Inferior parietal cortex (tissue), 1 donor: ENCODE measurements around the gene TACO1.

Source experiments
- DNase-seq: peaks from one replicate; pipeline ENCODE4 v3.0.0-alpha.2; 2016; ENCODE audit errors: extremely low spot score

TACO1 gene

GRCh38 chr17:63600569-63601438 lies at the start of gene TACO1:
TSS of gene TACO1 (plus strand) at chr17:63600895. CDS start at chr17:63601084, 189 bp downstream.
- DNase-seq, result peak; percentile 87

- DNase-seq, result no peak
Measured at GRCh38 chr17:63552211-63552610, 48.5 kb upstream of the TACO1 start.

- DNase-seq, result no peak
Measured at GRCh38 chr17:63555500-63556156, 45.1 kb upstream of the TACO1 start.

GRCh38 chr17:63557416-63557815 lies 43.3 kb upstream of the TACO1 start:
- DNase-seq, result no peak

- DNase-seq, result no peak
Measured at GRCh38 chr17:63558441-63558840, 42.3 kb upstream of the TACO1 start.

- DNase-seq, result no peak
Measured at GRCh38 chr17:63561819-63562218, 38.9 kb upstream of the TACO1 start.

- DNase-seq, result no peak
Measured at GRCh38 chr17:63563339-63563738, 37.4 kb upstream of the TACO1 start.

- no peak for DNase-seq
Measured at GRCh38 chr17:63564562-63564961, 36.1 kb upstream of the TACO1 start.

GRCh38 chr17:63567229-63567628 lies 33.5 kb upstream of the TACO1 start:
- DNase-seq, result no peak

- DNase-seq, result no peak
Measured at GRCh38 chr17:63568563-63568962, 32.1 kb upstream of the TACO1 start.

GRCh38 chr17:63571632-63572310 lies 28.9 kb upstream of the TACO1 start:
- DNase-seq, result no peak

GRCh38 chr17:63573634-63574033 lies 27.1 kb upstream of the TACO1 start:
- DNase-seq, result no peak

GRCh38 chr17:63578027-63578768 lies 22.5 kb upstream of the TACO1 start:
- DNase-seq, result no peak

GRCh38 chr17:63578769-63579111 lies 22.0 kb upstream of the TACO1 start:
- no peak for DNase-seq

GRCh38 chr17:63579633-63580032 lies 21.1 kb upstream of the TACO1 start:
- no peak for DNase-seq

GRCh38 chr17:63587770-63588169 lies 12.9 kb upstream of the TACO1 start:
- no peak for DNase-seq

- DNase-seq, result no peak
Measured at GRCh38 chr17:63588797-63589196, 11.9 kb upstream of the TACO1 start.

GRCh38 chr17:63589646-63590045 lies 11.0 kb upstream of the TACO1 start:
- no peak for DNase-seq

GRCh38 chr17:63592797-63593196 lies 7.9 kb upstream of the TACO1 start:
- DNase-seq, result no peak

GRCh38 chr17:63595132-63595531 lies 5.6 kb upstream of the TACO1 start:
- no peak for DNase-seq

GRCh38 chr17:63596856-63597586 lies 3.7 kb upstream of the TACO1 start:
- no peak for DNase-seq
